GM21529 (cell line): ENCODE data around the gene SLC25A45.
"Not testable (repeated sequence)": the region's sequence is repeated elsewhere in the genome, so short reads cannot be mapped to it uniquely, and the experiment has no call there.

ENCODE experiments used
- ATAC-seq: cut with Tn5 transposase; IDR thresholded peaks from one replicate; pipeline ENCODE4 v1.9.1; 2021; ENCODE audit not compliant: unreplicated experiment

Gene SLC25A45

GRCh38 chr11:65421794-65422632 lies 39.6 kb upstream of the SLC25A45 start:
- ATAC-seq = peak; percentile 14

- ATAC-seq = no peak
Observed at GRCh38 chr11:65420979-65421793, 38.7 kb upstream of the SLC25A45 start.

- no peak for ATAC-seq
Observed at GRCh38 chr11:65420506-65420905, 38.1 kb upstream of the SLC25A45 start.

DNA sequence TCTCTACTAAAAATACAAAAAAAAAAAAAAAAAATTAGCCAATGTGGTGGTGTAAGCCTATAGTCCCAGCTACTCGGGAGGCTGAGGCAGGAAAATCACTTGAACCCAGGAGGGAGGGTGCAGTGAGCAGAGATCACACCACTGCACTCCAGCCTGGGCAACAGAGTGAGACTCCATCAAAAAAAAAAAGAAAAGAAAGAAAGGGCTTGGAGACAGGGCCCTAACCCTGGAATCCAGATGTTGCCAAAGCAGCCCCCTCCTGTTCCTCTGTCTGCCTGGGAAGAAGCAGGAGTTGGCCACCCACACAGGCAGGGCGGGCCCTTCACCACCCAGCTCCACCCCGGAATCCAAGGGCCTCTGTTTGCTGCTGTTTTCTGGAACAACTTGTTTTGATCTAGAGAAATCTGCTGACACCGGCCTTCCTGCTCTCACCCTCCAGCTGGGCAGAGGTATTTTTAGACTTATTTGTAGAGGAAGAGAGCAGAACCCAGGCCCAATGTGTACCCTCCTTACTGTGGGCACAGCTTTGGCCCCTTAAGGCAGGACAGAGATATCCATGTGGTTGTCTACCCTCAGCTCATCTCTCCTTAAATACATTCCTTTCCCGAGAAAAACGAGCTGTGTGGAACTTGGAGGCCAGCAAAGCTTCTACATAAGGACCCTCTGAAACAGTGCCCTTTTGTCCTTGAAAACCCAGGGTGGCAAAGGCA lies 37.5 kb upstream of the SLC25A45 start:
- no peak for ATAC-seq

GRCh38 chr11:65419460-65419771 lies 37.0 kb upstream of the SLC25A45 start:
- no peak for ATAC-seq

DNA sequence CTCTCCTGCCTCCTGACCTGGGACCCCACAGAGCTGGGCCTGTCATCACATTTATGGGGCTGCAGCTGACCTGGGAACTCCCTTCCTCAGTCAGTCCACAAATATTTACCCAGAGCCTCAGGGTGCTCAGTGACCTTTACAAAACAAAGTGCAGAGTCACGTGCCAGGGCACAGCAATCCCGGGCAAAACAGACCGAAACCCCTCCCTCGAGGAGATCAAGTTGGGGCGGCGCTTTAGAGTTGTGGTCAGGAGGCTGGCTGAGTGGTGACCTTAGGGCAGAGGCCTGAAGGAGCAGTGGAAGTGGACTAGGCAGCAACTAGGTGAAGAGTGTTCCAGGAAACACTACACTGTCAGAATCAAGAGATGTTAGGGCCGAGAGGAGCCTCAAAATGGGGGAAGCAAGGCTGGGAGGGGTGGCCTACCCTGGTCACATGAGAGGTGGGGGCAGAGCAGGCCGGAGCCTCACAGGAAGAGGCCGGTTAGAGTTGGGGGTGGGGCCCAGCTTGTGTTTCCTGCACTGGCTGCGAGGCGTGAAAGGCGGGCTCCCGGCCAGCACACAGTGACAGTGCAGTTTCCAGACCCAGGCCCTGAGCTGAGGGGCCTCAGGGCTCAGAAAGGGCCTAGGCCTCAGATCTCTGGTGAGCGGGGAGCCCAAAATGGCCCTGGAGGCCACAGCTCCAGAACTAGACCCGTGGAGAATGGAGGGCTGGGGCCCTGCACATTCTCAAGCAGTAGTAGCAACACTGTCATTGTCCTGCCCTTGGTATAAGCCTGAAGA lies 36.4 kb upstream of the SLC25A45 start:
- ATAC-seq = peak; percentile 40

DNA sequence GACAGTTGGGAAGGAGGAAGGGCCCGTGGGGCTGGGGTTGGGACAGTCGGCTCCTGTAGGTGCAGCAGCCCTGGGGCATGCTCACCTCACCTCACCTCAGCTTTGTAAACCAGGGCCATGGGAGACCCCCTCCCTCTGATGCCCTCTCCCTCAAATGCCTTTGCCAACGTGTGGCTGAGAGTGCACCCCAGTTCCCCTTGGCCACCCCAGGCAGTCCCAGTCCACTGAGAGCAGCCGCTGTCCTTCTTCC lies 35.9 kb upstream of the SLC25A45 start:
- peak; percentile 2 for ATAC-seq

GRCh38 chr11:65417702-65418430 lies 35.4 kb upstream of the SLC25A45 start:
- no peak for ATAC-seq

DNA sequence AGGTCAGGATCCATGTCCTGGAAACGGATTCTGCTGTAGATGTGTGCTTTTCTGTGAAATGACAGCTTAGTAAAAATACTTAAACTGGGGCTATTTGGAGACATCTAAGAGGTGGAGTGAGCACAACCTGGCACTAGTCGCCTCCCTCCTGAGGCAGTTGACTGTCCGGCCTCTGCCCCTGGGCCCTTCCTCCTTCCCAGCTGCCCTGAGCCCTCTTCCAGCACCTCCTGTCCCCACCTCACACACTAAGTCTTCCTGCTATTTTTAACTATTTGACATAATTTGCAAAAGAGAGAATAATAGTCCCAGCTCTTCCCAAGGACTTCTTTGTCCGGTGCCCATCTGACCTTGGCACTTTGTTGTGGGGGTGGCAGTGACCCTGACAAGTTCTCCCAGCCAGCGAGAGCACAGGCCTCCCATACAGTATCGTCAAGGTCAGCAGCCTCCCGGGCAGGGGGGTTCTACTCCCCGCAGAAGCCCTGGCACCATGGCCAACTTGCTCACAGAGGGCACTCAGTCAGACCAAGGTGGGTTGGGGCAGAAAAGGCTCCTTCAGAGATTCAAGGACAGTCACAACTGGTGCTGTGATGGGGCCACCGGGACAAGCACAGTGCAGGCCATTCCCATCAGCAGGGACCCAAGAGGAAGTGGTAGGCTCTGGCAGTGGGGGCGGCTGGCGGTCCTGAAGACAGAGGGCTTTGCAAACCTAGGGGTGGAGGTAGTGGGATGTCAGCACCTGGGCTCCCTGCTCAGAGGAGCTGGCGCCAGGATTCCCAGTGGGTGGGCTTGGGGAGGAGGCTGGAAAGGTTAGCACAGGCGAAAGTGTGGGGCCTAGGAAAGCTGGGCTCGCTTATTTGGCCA lies 34.6 kb upstream of the SLC25A45 start:
- no peak for ATAC-seq

GRCh38 chr11:65416341-65416824 lies 33.9 kb upstream of the SLC25A45 start:
- ATAC-seq = peak; percentile 25

- no peak for ATAC-seq
Observed at GRCh38 chr11:65415499-65416340, 33.3 kb upstream of the SLC25A45 start.

DNA sequence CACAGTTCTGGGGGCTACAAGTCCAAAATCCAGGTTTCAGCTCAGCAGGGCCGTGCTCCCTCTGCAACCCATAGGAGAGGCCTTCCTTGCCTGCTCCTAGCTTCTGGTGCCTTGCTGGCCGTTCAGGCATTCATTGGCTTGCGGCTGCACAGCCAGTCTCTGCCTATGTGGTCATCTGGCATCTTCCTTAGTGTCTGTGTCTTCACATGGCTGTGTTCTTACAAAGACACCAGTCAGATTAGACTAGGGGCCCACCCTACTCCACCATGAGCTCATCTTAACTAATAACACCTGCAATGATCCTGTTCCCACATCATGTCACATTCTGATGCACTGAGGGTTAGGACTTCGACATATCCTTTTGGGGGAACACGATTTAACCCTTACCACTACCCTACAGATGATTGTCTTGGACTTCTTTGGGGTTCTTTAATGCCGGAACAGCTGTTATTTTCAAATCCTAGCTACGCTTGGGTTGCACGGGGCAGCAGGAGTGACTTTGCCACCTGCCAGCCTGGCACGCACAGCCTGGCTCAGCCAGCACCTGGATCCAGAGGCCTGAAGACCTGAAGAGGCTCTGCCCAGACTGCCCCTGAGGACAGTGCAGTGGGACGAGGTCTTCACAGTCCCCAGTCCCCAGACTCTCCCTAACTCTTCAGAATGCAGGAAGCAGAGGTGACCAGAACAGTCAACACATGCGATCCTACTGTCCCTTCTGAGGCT lies 32.5 kb upstream of the SLC25A45 start:
- ATAC-seq = no peak

DNA sequence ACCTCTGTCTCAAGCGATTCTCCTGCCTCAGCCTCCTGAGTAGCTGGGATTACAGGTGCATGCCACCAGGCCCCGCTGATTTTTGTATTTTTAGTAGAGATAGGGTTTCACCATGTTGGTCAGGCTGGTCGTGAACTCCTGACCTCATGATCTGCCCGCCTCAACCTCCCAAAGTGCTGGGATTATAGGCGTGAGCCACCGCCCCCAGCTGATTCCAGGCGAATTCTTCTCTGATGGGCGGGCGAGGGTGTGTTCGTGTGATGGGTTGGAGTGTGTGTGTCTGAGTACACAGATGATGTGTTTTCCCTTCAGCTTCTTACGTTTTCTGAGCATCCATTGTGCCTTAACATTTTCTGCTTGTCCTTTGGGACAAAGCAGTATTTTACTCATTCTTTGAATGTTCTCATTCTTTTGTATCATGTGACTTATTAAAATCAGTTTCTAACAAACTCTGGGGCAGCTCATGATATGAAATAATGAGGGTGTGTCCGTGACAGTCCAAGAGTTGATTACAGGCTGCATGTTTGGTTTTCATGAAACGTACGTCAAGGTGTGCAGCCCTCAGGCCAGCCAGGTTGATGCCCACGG lies 30.7 kb upstream of the SLC25A45 start:
- ATAC-seq = not testable (repeated sequence)

- ATAC-seq = no peak
Observed at GRCh38 chr11:65412271-65413076, 30.0 kb upstream of the SLC25A45 start.

GRCh38 chr11:65411681-65412070 lies 29.2 kb upstream of the SLC25A45 start:
- ATAC-seq = no peak

DNA sequence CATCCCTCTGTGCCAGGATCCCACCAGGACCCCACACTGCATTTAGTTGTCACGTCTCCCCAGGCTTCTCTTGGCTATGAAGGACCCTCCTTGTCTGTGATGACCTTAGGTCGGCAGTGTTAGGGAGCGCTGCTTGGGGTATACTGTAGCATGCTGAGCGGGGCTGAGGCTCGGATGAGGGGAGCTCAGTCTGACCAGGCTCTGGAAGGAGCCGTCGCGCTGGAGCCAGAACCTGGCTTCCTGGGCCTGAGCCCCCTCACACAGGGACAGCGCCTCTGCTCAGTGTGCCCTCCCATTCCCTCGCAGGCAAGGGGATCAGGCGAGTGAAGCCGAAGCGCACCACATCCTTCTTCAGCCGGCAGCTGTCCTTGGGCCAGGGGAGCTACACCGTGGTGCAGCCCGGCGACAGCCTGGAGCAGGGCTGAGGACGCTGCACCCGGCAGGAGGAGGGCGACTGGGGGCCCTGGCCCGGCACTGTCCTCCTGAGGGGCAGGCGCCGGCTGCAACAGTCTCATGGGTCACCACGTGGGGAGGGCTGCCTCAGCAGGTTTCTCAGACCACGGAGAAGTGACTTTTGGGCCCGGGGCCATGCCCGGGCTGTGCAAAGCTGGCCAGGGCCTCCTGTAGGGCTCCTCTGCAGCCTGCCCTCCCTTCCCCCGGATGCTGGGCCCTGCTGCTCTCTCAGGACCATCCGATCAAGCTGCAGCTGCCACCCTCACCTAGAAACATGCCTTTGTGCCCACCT lies 28.7 kb upstream of the SLC25A45 start:
- ATAC-seq = no peak
